HG02981 (cell line): ENCODE data around the gene ALDH1A2.

Source experiments
- ATAC-seq: cut with Tn5 transposase; IDR thresholded peaks from one replicate; pipeline ENCODE4 v1.9.1; 2021; ENCODE audit warnings: mild to moderate bottlenecking, moderate library complexity; ENCODE audit not compliant: unreplicated experiment

The ALDH1A2 gene

DNA sequence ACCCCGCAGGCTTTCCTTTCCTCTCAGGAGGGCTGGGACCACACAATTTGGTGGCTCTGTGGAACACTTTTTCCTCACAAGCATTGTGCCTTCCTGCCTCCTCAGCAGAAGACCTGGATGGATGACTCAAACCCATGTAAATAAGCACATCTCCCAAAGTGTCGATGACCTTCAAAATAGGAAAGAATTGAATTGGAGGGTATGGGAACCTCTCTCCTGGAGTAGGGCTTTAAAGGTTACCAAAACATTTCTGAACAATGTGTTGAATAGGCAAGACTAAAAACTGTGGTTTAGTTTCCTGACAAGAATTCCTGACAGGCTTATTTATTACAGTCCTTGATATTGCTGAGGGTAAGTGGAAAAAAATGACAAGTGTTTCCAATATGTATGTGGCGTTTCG lies 118.2 kb downstream of the ALDH1A2 start:
- ATAC-seq, result no peak

DNA sequence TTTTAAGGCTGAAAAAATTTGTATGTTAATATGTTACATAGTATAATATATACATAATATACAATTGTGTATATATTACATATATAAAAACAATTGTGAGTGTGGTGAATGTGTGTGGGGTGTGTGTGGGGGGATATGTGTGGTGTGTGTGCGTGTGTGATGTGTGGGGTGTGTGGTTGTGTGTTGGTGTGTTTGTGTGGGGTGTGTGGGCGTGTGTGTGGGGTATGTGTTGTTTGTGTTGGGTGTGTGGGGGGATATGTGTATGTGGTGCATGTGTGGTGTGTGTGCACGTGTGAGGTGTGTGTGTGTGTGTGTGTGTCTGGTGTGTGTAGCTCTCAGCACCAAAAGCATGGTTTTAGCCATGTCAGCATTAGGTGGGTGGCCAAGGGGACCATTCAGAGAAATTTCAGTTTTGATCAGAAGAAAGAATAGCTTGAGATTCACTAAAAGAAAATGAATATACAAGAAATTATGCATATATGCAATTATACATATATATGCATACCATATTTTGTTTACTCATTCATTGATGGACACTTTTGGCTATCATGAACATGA lies 118.9 kb downstream of the ALDH1A2 start:
- no peak for ATAC-seq

DNA sequence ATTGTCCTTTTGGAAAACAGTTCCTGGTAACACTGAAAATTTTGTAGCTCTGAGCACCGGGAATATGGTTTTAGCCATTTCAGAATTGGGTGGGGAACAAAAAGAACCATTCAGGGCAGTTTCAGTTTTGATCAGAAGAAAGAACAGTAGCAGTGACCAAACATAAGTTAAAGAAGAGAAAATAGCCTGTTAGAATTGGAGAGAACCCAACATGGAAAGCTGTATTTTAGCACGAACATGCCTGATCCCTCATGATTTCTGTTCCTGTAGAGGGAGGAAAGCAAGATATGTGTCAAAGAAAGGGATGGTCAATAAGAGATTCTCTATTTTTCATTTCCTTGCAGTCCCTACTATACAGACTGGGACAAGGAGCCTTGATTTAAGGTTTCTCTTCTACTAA lies 119.9 kb downstream of the ALDH1A2 start:
- no peak for ATAC-seq

DNA sequence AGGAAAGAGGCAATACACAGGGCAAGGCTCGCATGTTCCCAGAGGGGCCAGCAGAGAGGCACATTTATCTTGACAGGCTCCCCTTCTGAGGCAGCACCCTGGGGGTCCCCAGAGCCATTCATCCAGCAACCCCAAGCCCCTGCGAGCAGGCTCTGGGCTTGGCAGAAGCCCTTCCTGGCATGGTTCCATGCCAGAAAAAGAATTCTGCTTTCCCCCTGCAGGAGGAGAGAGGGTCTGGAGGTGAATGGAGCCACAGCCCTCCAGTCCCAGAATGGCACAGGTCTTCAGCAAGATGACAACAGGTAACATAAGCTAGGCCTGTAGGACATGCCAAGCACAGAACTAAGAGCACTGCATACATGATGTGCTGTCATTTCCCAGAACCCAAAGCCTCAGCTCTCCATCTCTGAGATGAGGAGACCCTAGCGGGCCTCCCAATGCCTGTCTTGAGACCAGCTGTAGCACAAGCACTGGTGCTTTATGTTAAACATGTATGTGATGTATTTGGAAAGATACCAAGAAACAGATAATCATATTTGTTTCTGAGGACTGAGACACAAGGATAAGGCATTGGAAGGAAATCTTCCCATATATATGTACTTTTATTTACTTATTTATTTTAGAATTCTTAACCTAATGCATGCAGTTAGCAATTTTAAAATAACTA lies 121.6 kb downstream of the ALDH1A2 start:
- ATAC-seq, result no peak

DNA sequence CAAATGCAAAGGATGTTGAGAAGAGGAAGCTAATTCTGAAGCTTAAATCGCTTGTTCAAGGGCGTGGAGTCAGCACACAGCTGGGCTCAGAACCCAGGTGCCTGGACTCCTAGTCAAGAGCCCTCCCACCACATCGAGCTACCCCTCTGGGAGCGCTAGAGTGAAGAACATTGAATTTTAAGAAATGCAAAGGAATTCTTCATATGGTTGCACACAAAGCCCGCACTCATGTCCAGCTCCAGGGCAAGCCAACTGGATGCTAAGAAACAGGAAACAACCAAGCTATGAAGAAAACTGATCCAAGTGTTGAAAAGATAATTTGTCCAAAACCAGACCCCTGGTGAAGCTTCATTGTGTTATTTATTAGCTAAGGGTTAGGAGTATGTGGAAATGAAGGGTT lies 122.3 kb downstream of the ALDH1A2 start:
- ATAC-seq, result no peak

DNA sequence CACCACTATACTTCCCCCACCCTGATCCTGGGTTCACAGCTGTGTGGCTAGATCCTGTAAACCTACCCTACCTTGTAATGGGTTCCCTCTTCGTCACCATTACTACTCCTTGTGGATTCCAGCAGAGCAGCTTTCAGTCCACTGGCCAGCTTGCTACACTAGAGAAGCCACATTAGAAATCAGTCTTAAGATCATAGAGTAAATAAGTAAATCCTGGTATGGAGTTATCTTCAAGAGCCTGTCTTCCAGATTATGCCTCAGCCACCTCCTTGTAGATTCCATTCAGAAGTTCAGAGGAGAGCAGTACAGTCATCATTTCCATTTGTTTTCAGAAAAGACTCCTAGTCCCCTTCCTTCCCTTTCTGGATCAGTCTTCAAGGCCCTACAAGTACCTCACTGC lies 123.7 kb downstream of the ALDH1A2 start:
- ATAC-seq, result no peak

DNA sequence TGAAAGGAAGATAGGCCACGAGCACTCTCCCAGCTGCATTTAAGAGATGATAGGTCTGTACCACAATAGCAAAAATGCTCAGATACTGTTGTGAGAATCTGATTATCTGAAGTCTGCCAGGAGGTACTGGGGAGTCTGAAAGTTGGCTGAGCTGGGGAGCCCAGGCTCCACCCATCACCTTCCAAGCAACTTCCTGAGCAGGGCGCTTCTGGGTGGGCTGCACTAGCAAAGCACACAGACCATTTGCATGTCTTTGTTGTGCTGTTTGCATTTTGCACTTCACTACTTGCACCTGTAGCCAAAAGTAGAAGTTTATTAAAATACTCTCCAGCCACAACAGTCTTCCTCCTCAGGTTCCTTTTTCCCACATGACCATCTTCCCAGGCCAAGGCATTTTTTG lies 133.2 kb downstream of the ALDH1A2 start:
- ATAC-seq, result no peak

DNA sequence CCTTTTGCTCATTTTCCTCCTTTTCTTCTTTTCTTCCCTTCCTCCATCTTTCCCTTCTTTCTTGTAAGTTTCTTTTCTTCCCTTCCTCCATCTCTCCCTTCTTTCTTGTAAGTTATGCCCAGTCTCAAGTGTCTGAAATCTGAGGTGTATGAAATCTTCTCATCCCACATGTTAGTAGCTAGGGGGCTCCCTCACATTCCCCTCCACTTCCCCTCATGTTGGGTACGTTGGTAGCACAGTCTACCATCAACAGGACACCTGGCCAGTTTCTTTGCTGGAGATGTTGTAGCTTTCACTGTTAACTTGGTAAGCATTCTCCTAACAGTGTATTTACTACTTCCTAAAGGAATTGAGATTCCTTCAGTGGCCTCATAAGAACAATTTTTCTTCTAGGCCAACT lies 133.9 kb downstream of the ALDH1A2 start:
- ATAC-seq, result no peak

DNA sequence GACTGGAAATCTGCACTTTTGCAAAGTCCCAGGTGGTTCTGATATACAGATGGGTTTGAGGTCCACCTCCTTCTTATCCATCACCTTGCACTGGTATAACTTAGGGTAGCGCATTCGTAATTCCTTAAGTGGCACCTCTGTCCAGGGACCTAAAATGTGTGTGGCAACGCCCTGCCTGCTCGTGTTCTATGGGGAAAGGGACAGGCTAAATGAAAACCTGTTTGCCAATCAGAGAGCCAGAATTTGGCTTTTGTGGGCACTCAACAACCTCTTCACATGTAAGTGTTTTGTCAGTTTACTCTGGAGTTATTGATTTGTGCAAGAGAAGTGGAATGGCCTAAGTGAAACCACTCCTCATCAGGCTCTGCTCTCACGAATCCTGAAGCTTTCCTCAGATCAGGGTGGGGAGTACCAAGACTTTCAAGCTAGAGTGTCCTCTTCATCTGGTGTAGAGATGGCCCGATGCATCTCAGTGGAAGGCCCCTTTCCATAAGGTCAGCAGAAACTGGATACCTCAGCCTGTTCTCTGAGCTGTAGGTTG lies 138.3 kb downstream of the ALDH1A2 start:
- no peak for ATAC-seq

DNA sequence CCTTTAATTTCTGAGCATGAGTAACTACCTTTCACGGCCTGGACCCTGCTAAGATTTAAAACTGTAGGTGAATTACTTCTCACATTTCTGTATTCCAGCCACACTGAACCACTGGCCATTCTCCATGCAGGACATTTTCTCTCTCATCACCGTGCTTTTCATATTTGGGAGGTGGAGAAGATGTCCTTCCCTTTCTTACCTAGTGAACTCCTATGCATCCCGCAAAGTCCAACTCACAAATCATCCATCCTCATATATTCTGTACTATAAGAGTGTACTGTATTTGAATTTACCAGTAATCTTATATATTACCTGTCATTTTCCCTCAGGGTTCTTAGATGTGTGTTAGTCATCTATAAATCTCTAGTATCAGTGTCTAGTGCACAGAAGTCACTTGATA lies 139.9 kb downstream of the ALDH1A2 start:
- no peak for ATAC-seq

DNA sequence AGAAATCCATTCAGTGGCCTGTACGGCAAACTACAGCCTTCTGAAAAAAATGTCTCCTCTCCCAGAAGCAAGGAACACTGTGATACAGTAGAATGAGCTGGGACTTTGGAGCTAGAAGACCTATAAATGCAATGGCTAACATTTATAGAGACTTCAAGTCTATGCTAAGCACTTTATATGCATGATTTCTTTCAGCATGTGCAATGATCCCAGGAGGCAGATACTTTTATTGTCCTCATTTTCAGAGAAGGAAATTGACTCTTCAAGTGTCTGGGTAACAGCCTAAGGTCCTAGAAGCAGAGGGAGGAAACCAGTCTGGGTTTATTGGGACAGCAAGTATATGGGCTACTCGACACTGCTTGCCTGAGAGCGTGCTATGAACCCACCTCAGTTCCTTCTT lies 140.9 kb downstream of the ALDH1A2 start:
- no peak for ATAC-seq

DNA sequence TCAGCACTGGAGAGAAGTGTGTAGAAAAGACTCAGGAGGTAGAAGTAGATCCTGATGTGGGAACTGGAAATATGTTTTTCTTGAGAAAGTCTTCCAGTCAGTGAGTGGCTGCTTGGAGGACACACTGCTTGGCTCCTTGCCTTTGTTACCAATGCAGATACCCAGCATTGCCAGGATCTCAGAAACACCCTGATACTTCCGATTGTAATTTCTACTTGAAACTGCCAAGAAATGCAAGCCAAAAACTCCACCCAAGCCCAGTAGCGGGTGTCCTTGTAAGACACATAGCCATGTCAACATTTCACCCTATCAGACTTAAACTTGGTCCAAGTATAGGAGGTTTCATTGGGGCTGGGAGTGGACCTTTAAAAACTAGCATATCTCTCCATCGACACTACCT lies 141.8 kb downstream of the ALDH1A2 start:
- ATAC-seq, result no peak

DNA sequence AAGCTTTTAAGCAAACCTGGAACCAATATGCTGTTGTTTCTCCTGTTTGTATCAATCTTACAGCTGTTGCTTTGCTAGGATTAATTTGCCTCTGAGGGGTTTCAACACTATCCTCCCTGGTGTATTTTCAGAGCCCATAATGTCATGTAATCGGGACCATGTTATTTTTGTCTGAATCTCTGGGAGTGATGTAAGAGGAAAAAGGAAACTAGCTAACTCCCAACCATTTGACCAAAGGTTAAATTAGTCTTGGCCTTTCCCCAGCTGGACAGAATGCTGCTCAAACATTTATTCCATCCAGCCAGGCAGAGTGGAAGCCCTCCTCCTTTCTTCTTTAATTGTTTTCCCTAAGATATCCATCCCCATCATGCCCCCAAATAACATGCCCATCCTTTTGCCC lies 142.2 kb downstream of the ALDH1A2 start:
- no peak for ATAC-seq

DNA sequence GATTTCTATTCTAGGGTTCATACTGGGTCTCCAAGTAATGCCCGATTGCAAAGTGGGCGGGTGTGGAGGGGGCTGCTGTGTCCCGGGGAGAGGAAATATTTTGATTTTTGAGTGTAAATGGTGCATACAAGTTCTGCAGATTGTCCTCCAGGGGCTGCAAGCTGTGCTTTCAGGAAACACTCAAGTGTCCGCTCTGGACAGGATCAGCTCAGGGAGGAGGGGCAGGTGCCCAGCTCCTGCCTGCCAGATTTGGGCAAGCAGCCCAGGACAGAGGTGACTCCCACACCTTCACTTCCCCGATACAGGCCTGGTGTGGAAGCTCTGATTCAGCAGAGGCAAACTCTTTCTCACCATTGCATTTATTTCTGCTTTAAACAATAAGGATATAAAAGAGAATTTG lies 142.7 kb downstream of the ALDH1A2 start:
- no peak for ATAC-seq

DNA sequence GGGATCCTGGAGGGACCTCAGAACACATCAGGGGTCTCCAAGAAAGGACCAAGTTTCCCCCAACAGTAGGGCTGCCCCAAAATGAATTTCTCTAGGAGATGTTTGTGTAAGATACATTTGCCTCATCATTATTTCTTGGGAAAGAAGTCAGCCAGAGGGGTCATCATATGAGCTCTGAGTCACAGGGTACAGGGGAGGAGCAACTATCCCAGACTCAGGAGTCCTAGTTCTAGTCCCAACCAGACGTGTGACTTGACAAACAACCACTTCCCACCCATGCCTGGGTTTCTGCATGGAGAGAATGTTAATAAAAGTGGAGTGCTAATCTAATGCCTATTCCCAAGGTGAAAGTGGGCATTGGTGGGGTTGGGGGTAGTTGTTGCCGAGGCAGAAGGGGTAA lies 144.1 kb downstream of the ALDH1A2 start:
- ATAC-seq, result no peak

DNA sequence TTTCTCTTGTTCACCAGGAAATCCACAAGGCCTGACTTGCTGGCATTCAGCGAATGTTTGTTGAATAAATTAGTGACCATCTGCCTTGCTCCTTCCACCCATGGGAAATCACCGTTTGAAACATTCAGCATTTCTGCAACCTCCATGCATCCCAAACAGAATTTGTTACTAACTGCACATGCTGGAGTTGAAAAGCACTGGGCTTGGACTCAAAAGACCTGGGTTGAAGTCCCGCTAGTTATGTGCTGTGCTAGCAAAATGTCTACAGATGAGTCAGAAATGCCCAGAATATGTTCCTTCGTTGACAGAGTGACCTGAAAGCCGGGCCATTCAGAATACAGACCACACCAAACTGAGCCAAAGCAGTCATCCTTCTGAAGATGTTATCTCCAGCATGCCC lies 144.6 kb downstream of the ALDH1A2 start:
- ATAC-seq, result no peak

DNA sequence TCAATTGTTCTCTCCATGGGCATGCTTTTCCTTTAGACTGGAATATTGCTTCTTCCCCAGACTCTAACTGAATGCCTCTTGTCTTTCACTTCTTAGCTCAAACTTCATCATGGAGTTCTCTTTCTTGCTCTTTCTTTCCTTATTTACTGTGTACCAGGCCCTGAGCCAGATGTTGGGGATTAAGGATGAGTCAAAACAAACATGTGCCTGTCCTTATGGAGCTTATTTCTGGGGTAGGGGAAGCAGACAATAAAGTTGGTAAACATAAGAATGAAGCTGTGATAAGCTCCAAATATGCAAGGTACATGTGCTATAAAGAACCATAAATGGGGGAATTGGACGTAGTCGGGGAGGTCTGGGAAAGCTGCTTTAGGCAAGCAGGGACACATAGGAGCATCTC lies 145.8 kb downstream of the ALDH1A2 start:
- no peak for ATAC-seq

DNA sequence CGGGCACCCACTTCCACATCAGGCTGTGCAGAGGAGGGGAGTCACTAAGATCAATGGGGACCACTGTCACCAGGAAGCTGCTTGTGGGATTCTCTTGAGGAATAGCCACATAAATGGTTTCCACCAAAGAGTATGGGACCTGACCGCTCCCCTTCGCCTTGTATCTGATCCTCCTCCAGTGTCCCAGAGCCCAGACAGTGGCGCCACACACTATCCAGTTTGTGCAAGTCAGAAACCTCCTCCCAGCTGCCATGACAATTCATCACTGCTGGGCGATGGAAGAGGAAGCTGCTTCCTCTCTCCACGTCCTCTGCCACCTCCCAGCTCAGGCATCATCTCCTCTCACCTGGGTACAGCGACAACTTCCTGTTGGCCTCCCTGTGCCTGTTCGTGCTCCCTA lies 147.5 kb downstream of the ALDH1A2 start:
- no peak for ATAC-seq

DNA sequence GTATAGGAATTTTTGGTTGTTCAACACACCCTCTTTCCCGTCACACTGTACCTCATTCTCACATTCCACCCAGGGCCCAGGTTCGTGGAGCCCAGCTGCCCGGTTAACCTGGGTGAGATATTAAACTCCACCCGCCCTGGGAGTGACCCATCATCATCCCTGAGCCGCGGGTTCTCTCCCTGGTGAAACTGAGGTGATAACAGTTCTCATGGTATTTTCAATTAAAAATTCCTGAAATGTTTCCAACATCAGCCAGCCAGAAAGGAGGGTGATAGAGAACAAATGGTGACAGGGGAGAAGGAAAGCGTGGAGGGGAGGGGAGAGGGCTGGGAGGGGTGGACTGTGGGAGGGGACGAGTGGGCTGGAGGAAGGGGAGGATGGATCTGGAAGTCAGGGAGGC lies 148.8 kb downstream of the ALDH1A2 start:
- no peak for ATAC-seq

DNA sequence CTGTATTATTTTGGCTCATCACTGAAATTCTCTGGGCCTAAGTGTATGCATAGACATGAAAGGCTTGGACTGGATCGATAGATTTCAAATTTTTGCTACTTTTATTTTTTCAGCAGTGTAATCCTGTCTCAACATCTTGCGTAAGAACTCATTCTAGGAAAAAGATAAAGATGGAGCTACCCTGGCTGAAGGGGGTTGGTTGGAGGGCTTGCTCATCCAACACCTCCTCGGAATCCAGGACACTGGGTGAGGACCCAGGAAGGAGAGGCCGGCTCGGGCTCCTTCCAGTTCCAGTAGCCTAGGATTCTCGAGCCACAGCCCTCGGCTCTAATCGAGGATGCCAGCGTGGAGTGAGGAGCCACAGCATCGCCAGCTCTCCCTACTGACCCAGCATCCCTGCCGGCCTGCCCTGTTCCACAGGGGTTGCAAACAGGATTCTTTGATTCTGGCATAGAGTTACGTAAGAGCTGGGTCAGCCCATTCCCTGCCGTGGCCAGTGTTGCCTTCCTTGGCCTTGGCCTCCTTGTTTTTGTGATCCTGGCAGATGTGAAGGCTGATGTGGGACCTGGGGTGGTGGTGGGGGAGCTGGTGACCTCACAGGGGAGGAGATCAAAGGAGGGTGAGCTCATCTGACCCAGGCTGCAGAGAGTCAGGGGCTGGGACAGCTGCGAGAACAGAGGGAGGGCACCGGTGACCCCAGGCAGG lies 149.5 kb downstream of the ALDH1A2 start:
- no peak for ATAC-seq

DNA sequence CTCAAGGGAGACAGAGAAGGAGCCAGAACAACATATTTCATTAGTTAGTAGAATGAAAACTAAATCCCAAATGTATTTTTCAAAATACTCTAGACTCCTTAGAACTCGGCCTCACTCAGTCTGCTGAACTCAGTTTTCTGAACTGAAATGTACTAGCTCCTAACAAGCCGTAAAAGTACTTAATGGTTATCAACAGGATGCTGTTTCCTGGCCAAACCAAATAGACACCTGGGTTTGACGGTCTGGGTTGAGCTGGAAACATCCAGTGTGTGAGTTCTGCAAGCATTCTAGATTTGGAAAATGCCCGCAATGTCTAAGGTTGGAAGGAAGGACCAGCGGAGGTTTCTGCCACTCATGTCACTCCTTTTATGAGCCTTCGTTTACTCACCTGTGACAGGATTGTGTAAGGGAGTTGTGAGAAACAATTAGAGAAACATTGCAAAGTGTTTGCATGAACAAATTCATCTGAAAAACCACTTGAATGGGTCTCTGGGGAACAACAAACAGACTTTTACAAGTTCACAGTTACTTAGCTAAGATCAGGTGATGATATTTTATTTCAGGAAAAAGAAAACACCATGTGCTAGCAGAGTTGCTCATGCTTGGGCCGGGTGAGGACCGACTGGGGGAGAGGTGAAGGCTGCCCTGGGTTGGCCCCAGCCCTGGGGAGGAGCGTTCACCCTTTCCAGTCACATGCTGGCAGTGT lies 151.0 kb downstream of the ALDH1A2 start:
- no peak for ATAC-seq

DNA sequence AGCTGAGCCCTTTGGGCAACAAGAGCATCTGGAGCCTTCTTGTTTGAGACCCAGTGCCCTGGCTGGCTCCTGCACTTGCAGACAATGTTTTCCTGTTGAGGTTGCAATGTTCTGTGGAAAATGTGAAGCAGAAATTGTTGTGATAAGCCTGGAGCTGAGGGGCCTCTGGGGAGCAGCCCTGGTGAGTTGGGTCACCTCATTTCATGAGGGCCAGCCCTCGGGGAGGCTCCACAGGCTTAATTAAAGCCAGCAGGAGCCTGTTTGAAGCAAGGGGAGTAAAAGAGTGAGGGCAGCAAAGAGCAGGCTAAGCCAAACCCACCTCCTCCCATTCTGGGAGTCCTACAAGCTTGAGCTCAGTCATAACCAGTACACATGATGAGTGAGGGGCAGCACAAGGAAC lies 154.3 kb downstream of the ALDH1A2 start:
- ATAC-seq, result no peak
